ENCODE measurements around the gene CAGE1.

CAGE1 gene

DNA sequence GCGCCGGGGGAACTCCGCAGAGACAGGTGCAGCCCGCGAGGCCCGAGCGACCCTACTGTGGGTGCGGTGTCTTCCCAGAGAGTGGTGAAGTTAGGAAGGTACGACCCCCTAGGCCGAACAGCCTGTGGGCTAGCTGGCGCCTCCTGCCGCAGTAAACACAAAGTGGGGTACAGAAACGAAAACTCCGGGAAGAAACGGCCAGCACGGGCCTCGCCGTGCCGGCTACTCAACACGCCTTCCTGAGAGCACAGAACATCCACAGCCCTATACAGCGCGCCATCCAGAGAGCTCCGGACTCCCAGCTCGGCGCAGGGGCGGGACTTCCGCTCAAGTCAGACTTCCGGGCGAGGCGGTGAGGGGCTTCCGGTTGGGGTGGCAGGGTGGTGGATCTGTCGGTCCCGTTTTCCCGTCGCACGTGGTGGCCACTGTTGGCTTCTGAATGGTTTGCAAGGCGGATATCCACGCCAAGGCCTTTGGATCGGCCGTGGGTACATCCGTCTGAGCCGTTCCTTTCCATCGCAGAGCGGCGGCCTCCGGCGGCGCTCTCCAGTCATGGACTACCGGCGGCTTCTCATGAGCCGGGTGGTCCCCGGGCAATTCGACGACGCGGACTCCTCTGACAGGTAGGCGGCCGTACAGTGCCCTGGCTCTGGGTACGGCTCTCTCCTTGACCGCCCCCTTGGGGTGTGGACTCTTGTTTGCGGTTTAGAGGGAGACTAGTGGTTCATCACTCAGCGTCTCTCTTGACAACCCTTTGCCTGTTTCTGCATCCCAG lies at the start of gene CAGE1, which contains the start of gene RIOK1:
Gene CAGE1, minus strand, starts transcription at position 292 of the 775 bp plus-strand sequence. CDS start 2,569 bp downstream, outside the sequence.
Gene RIOK1, plus strand, starts transcription at position 358 of the 775 bp plus-strand sequence. Its CDS starts 195 bp downstream, at position 553.
- peak; percentile 97 for DNase-seq

DNA sequence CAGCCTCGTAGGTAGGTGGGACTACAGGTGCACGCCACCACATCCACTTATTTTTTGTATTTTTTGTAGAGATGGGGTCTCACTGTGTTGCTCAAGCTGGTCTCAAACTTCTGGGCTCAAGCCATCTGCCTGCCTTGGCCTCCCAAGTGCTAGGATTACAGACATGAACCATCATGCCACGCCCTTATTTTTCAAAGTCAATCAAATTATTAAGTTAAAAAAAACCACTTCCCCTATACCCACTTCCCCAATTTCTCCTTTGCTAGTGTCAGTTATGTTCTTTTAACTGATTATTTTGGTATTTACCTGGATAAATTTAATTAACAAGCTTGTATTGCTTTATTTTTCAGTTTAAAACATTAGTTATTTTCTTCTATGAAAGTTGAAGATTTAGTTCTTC lies 49.7 kb upstream of the CAGE1 start:
- no peak for DNase-seq

- DNase-seq: no peak
Observed at GRCh38 chr6:7438011-7438410, 48.5 kb upstream of the CAGE1 start.

- DNase-seq: no peak
Observed at GRCh38 chr6:7434672-7435071, 45.1 kb upstream of the CAGE1 start.

DNA sequence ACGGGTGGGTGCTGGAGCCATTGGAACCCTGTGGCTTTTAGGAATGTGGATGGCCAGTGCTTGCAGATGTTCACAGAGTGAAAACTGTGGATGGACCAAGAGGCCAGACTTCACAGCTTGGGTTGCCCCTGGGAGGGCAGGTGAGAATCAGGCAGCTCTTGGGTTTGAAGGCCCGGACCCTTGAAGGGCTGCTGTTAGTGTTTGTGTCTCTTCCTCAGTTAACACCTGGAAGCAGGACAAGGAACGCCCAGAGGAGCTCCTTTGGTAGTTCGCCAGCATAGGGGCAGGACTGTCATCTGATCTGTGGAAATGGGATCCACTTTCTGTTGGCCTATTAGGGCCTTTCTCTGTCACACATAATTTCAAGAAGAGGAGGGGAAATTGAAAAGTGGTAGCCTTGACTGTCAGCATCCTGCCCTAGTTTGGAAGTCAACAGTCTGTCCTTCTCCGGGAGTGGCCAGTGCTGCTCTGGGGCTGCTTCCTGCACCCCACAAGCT lies 43.6 kb upstream of the CAGE1 start:
- no peak for DNase-seq

DNA sequence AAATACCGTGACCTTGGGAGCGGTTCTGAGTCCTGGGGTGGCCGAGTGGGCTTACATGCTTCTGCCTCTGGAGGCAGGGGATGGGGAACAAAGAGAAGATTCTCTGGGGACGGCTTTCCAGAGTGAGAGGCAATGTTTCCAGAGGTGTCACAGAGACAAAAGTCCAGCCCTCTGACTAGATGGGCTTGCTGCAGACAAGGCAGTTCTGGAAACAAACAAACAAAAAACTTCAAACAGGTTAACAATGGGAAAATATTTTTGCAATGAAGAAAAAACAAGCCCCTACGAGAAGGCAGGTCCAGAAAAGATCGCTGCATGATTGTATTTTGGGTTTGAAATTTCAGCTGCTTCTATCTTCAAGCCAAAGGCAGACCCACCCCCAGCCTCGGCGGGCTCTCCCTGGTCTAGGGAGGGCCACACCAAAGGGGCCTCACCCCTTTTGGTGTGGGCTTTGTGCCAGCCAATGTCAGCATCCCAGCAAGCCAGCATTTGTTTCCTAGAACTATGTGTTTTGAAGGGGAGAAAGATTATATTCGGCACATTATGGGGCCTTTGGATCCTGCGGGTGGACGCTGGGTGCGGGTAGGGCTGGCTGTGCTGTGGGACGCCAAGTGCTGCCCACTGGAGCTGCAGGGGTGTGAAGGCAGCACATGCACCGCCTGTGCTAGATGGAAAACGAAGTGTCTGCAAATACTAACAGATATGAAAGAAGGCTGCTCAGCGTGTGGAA lies 43.0 kb upstream of the CAGE1 start:
- DNase-seq: no peak

DNA sequence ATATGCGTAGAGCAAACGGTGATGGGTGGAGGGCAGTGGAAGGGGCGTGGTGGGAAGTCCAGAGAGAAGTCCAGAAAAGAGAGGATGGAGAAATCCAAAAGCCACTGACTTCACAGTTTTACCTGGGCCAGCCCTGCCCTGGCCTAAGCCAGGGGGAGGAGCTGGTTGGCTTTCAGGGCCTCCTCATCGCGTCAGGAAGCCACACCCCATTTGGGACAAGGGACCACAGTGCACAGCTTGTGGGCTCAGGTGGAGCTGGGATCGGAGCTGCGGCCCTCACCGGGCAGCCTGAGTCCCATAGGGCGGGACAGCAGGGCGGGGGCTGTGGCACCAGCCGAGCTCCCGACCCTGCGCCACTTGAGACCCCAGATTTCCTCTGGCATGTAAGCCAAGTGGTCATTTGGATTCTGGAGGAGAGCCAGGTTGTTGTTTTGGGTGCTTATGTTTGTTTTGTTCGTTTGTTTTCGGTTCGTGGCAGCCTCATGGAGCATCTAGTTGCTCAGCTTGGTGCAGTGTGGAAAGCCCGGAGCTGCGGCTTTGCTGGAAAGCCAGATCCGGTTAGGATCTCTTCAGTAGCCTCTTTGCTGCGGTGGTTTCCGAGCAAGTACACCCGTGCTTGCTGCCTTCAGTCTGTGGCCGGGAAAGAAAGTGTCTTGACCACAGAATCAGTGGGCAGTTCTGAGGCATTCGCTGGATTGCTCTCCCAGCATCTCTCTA lies 42.3 kb upstream of the CAGE1 start:
- no peak for DNase-seq

- DNase-seq: no peak
Observed at GRCh38 chr6:7431313-7431673, 41.8 kb upstream of the CAGE1 start.

- DNase-seq: no peak
Observed at GRCh38 chr6:7426447-7427169, 37.1 kb upstream of the CAGE1 start.

DNA sequence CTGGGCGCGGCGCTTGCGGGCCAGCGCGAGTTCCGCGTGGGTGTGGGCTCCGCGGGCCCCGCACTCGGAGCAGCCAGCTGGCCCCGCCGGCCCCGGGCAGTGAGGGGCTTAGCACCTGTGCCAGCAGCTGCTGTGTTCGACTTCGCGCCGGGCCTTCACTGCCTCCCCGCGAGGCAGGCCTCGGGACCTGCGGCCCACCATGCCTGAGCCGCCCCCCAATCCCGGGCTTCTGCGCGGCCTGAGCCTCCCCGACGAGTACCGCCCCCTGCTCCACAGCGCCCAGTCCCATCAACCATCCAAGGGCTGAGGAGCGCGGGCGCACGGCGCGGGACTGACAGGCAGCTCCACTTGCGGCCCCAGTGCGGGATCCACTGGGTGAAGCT lies 36.3 kb upstream of the CAGE1 start:
- DNase-seq: no peak

- DNase-seq: no peak
Observed at GRCh38 chr6:7424967-7425807, 35.6 kb upstream of the CAGE1 start.

GRCh38 chr6:7424058-7424457 lies 34.5 kb upstream of the CAGE1 start:
- no peak for DNase-seq

- DNase-seq: no peak
Observed at GRCh38 chr6:7421066-7421465, 31.5 kb upstream of the CAGE1 start.

DNA sequence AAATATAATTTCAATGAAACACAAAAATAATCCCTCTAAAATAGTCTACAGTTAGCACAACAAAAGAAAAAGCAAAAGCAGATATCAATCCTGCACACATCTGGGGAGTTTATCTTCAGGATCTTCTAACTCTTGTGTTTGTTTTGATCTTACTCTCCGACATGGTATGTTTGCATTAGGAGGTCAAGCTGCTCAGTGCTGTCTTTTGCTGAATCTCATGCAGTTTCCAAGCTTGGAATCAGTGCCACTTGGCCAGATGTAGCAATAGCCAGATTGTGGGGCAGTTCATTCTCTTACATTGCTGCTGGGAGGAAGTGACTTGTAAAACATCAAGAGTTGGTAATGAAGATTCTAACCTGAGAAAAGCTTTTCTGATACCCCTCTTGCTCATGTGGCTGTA lies 29.5 kb upstream of the CAGE1 start:
- DNase-seq: no peak

- DNase-seq: no peak
Observed at GRCh38 chr6:7418238-7418905, 28.8 kb upstream of the CAGE1 start.

GRCh38 chr6:7417684-7418083 lies 28.1 kb upstream of the CAGE1 start:
- no peak for DNase-seq

DNA sequence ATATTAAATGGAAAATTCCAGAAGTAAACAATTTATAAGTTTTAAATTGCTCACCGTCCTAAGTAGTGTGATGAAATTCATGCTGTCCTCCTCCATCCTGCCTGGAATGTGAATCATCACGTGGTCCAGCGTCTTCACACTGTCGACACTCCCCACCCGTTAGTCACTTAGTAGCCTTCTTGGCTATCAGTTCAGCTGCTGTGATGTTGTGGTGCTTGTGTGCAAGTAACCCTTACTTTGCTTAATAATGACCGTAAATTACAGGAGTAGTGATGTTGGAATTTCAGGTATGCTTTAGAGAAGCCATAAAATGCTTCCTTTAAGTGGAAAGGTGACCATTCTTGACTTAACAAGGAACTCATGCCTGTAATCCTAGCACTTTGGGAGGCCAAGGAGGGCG lies 25.3 kb upstream of the CAGE1 start:
- no peak for DNase-seq

GRCh38 chr6:7413151-7413823 lies 23.7 kb upstream of the CAGE1 start:
- no peak for DNase-seq

DNA sequence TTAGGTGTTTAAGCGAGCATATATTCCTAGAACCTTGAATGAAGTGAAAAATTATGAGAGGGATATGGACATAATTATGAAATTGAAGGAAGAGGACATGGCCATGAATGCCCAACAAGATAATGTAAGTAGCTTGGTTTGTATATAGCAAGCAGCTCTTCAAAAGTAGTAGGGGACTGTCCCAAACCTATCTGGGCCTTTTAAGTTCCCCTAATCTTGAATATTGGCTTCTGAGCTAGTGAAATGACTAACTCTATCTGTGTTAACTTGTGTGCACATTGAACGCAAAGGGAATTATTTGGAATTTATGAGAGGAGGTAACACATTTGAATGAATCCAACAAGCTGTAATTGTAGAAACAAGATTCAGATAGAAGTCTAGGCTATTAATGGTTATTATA lies 21.8 kb upstream of the CAGE1 start:
- DNase-seq: no peak

DNA sequence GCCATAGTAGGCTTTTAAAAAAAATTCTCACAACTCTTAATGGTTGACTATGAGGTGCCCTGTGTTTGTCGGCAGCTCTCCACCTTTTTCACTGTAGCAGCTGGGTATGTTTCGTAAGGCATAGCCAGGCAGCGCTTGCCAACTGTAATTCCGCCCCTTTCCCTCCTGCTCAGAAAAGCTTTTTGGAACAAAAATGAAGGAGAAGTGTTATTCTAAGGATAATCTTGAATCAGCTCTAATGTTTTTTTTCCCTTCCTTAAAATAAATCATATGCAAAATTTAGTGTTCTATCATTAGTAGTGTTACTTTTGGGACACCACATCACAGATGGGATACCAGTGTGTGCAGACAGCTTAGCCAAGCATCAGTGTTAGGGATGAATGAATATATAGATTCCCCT lies 21.3 kb upstream of the CAGE1 start:
- DNase-seq: no peak

DNA sequence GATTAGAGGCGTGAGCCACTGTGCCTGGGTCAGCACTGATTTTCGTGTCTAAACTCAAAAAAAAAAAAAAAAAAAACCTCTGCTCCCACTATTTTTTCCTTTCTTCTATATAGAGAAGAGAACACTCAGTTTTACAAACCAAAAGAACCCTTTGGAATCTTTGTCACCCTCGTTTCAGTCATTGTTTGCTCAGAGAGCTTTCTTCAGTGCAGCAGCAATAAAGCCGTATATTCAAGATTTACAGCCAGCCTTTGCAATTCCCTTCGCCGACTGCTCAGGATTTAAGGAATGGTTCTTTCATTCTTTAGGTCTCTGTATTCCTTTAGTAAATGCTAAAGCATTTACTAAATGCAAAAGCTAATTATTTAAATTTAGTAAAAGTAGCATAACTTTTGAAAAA lies 20.2 kb upstream of the CAGE1 start:
- DNase-seq: no peak
